GM23338 (cell line): ENCODE data around the gene BIRC6. TPM values are rescaled to one million over a fixed set of nuclear protein-coding genes. Genes with fewer than 3 reads are reported as not detected.

Experiments used
- ATAC-seq: fragments of 200-7000 bp; cut with Tn5 transposase; 3 replicates; pipeline ENCODE4 v1.9.1; 2020
- DNase-seq: peaks from one replicate; pipeline ENCODE4 v3.0.0-alpha.2; 2015; ENCODE audit warnings: low spot score
- H2AFZ ChIP-seq: fragments of 200-600 bp; sonication (generic); 2 replicates; pipeline ENCODE4 v1.8.0; 2016; ENCODE audit warnings: antibody characterized with exemption, mild to moderate bottlenecking, moderate library complexity
- H3F3A ChIP-seq: fragments of 200-600 bp; sonication (generic); replicated peaks from 2 replicates; pipeline ENCODE4 v1.8.0; 2017; ENCODE audit warnings: antibody characterized with exemption, mixed run types, low read depth
- H3K27ac ChIP-seq: fragments of 200-600 bp; sonication (generic); 2 replicates; pipeline ENCODE4 v1.6.1; 2016; ENCODE audit warnings: low read depth
- H3K27me3 ChIP-seq: fragments of 200-600 bp; sonication (generic); 2 replicates; pipeline ENCODE4 v1.8.0; 2016; ENCODE audit warnings: mild to moderate bottlenecking, mixed run types, moderate library complexity; ENCODE audit not compliant: insufficient read depth
- H3K36me3 ChIP-seq: fragments of 200-600 bp; sonication (generic); 2 replicates; pipeline ENCODE4 v1.8.0; 2016; ENCODE audit warnings: mild to moderate bottlenecking; ENCODE audit not compliant: insufficient read depth
- H3K4me1 ChIP-seq: fragments of 200-600 bp; sonication (generic); 2 replicates; pipeline ENCODE4 v1.8.0; 2016; ENCODE audit warnings: mild to moderate bottlenecking, moderate library complexity; ENCODE audit not compliant: insufficient read depth
- H3K4me2 ChIP-seq: fragments of 200-600 bp; sonication (generic); 2 replicates; pipeline ENCODE4 v1.7.1; 2017; ENCODE audit warnings: mixed run types
- H3K4me3 ChIP-seq: fragments of 200-600 bp; sonication (generic); 2 replicates; pipeline ENCODE4 v1.6.1; 2016; ENCODE audit warnings: mixed run types
- H3K79me2 ChIP-seq: fragments of 200-600 bp; sonication (generic); replicated peaks from 2 replicates; pipeline ENCODE4 v1.8.0; 2017; ENCODE audit warnings: mild to moderate bottlenecking; ENCODE audit not compliant: insufficient read depth
- H3K9me2 ChIP-seq: fragments of 200-600 bp; sonication (generic); 2 replicates; pipeline ENCODE4 v1.8.0; 2017; ENCODE audit not compliant: insufficient read depth
- H4K20me1 ChIP-seq: fragments of 200-600 bp; sonication (generic); replicated peaks from 2 replicates; pipeline ENCODE4 v1.8.0; 2017; ENCODE audit warnings: mild to moderate bottlenecking; ENCODE audit not compliant: insufficient read depth
- H3K27ac Mint-ChIP-seq: 2 replicates; pipeline ENCODE4 v1.8.0; 2020; ENCODE audit warnings: inconsistent platforms, mild to moderate bottlenecking, moderate library complexity, mixed read lengths
- H3K27me3 Mint-ChIP-seq: 3 replicates; pipeline ENCODE4 v1.8.0; 2022; ENCODE audit warnings: low read depth, mild to moderate bottlenecking, moderate library complexity, mixed read lengths, inconsistent platforms; ENCODE audit not compliant: insufficient read depth, poor library complexity
- H3K36me3 Mint-ChIP-seq: 3 replicates; pipeline ENCODE4 v1.8.0; 2021; ENCODE audit warnings: low read depth, mild to moderate bottlenecking, inconsistent platforms, moderate library complexity, mixed read lengths
- H3K4me1 Mint-ChIP-seq: 3 replicates; pipeline ENCODE4 v1.8.0; 2020; ENCODE audit warnings: mild to moderate bottlenecking, inconsistent platforms, mixed read lengths
- H3K4me3 Mint-ChIP-seq: 3 replicates; pipeline ENCODE4 v1.8.0; 2021; ENCODE audit warnings: moderate library complexity, mild to moderate bottlenecking, inconsistent platforms, mixed read lengths
- H3K9me3 Mint-ChIP-seq: 3 replicates; pipeline ENCODE4 v1.8.0; 2020; ENCODE audit warnings: moderate library complexity, mild to moderate bottlenecking, inconsistent platforms, mixed read lengths
- CREB1 ChIP-seq: fragments of 250-450 bp; sonication (Bioruptor Pico); IDR thresholded peaks from 2 replicates; pipeline ENCODE4 v1.5.0; 2020; ENCODE audit warnings: low read depth, mild to moderate bottlenecking, moderate library complexity
- ETS1 ChIP-seq: IDR thresholded peaks from 2 replicates; pipeline ENCODE4 v1.6.1; 2016; ENCODE audit warnings: antibody characterized with exemption
- EZH2 ChIP-seq: fragments of 200-600 bp; sonication (generic); IDR thresholded peaks from one replicate; pipeline ENCODE4 v1.8.0; 2017; ENCODE audit warnings: antibody characterized with exemption, mild to moderate bottlenecking, low read depth; ENCODE audit not compliant: unreplicated experiment
- EZH2phosphoT487 ChIP-seq: fragments of 200-600 bp; sonication (generic); IDR thresholded peaks from one replicate; pipeline ENCODE4 v1.8.1; 2018; ENCODE audit warnings: antibody characterized with exemption; ENCODE audit not compliant: unreplicated experiment
- JUNB ChIP-seq: IDR thresholded peaks from one replicate; pipeline ENCODE4 v1.6.1; 2016; ENCODE audit warnings: antibody characterized with exemption; ENCODE audit not compliant: unreplicated experiment
- NANOG ChIP-seq: IDR thresholded peaks from 2 replicates; pipeline ENCODE4 v1.6.1; 2016; ENCODE audit warnings: antibody characterized with exemption, borderline replicate concordance
- POLR2AphosphoS5 ChIP-seq: IDR thresholded peaks from 2 replicates; pipeline ENCODE4 v1.6.1; 2016; ENCODE audit warnings: antibody characterized with exemption, low read depth
- STAT1 ChIP-seq: IDR thresholded peaks from one replicate; pipeline ENCODE4 v1.6.1; 2016; ENCODE audit warnings: antibody characterized with exemption; ENCODE audit not compliant: unreplicated experiment
- ZNF114 ChIP-seq: fragments of 250-450 bp; sonication (Bioruptor Pico); IDR thresholded peaks from 2 replicates; pipeline ENCODE4 v1.5.0; 2020; ENCODE audit warnings: mild to moderate bottlenecking, moderate library complexity
- ZNF331 ChIP-seq: fragments of 250-450 bp; sonication (Bioruptor Pico); IDR thresholded peaks from 2 replicates; pipeline ENCODE4 v1.5.0; 2020; ENCODE audit warnings: low read depth, mild to moderate bottlenecking, moderate library complexity
- ZNF462 ChIP-seq: fragments of 250-450 bp; sonication (Bioruptor Pico); IDR thresholded peaks from 2 replicates; pipeline ENCODE4 v1.5.0; 2020; ENCODE audit warnings: mild to moderate bottlenecking, moderate library complexity
- polyA plus RNA-seq: library from polyadenylated mRNA; unstranded; fragments of >200 nt; fragmentation: Nextera tagmentation; extraction: Ambion mirVana; gene quantifications from 2 replicates; pipeline ENCODE4 v1.2.1, GENCODE V29; 2016
- total RNA-seq: library from RNA; depleted of rRNA; stranded (reverse); fragments of >200 nt; shearing (Covaris generic); gene quantifications from 2 replicates; pipeline ENCODE4 v1.2.3, GENCODE V29; 2014

Gene BIRC6
- total and polyA plus RNA-seq, 2 experiments from 2014 or later = 85.8 to 131 TPM

- ATAC-seq (no peak), DNase-seq (no peak)
- Histone ChIP-seq H3K4me2 (no peak overlapping the region), H3K36me3 (no peaks in the 10 kb centered on the region), H3K79me2 (no peaks in the 10 kb centered on the region; the same call in 1 of the 2 replicates), H2AFZ (no peak overlapping the region), H3F3A (no peaks in the 10 kb centered on the region), H4K20me1 (no peaks in the 10 kb centered on the region), H3K4me3 (no peak overlapping the region), H3K27ac (no peak overlapping the region), H3K9me2 (no peaks in the 10 kb centered on the region), H3K4me1 (peaks cover 5% of the 10 kb centered on the region), H3K27me3 (no peaks in the 10 kb centered on the region)
- H3K4me3 Mint-ChIP-seq = no peak overlapping the region
- H3K36me3 Mint-ChIP-seq = peaks cover 5% of the 10 kb centered on the region; the same call in 2 of the 3 replicates
- no peak overlapping the region for H3K27ac Mint-ChIP-seq
- no peaks in the 10 kb centered on the region for H3K9me3 Mint-ChIP-seq
- peaks cover 7% of the 10 kb centered on the region; the same call in 2 of the 3 replicates for H3K4me1 Mint-ChIP-seq
- no peak for TF ChIP-seq CREB1 (CRISPR knock-in tag)
- TF ChIP-seq ZNF331 (CRISPR knock-in tag) = no peak
- no peak for TF ChIP-seq NANOG
- TF ChIP-seq ETS1 = no peak
- no peak for TF ChIP-seq STAT1
- no peak for TF ChIP-seq ZNF114 (CRISPR knock-in tag)
- peaks cover 6% of the 10 kb centered on the region for H3K27me3 Mint-ChIP-seq
These were observed 134.5 kb downstream of the BIRC6 start for GRCh38 chr2:32491346-32491745.

GRCh38 chr2:32495139-32495538 lies 138.3 kb downstream of the BIRC6 start:
- Histone ChIP-seq H3K4me3 (no peak overlapping the region), H3K36me3 (no peaks in the 10 kb centered on the region), H3K9me2 (no peaks in the 10 kb centered on the region), H3K4me2 (no peak overlapping the region), H3K4me1 (peaks cover 7% of the 10 kb centered on the region), H3F3A (no peaks in the 10 kb centered on the region), H3K27ac (no peak overlapping the region), H3K79me2 (no peaks in the 10 kb centered on the region), H3K27me3 (no peaks in the 10 kb centered on the region), H4K20me1 (no peaks in the 10 kb centered on the region), H2AFZ (no peak overlapping the region)
- ATAC-seq = no peak
- Mint-ChIP-seq H3K4me1 (peaks cover 16% of the 10 kb centered on the region), H3K4me3 (no peak overlapping the region), H3K27me3 (peaks cover 7% of the 10 kb centered on the region), H3K9me3 (no peaks in the 10 kb centered on the region), H3K36me3 (peaks cover 11% of the 10 kb centered on the region; the same call in 2 of the 3 replicates), H3K27ac (no peak overlapping the region; the same call in 1 of the 2 replicates)
- no peak for DNase-seq
- TF ChIP-seq POLR2AphosphoS5 = no peak
- no peak for TF ChIP-seq EZH2phosphoT487
- TF ChIP-seq ZNF114 (CRISPR knock-in tag) = no peak
- TF ChIP-seq ZNF331 (CRISPR knock-in tag) = no peak
- TF ChIP-seq ETS1 = no peak
- no peak for TF ChIP-seq EZH2
- no peak for TF ChIP-seq ZNF462
- TF ChIP-seq JUNB = no peak
- TF ChIP-seq STAT1 = no peak
- no peak for TF ChIP-seq NANOG
